SIG-M5 (cell line): Measurements from ENCODE around the gene GDPD5.

ENCODE experiments used
- DNase-seq: peaks from one replicate; lab custom pipeline; 2025; lab: John Stamatoyannopoulos, UW

Gene GDPD5

DNA sequence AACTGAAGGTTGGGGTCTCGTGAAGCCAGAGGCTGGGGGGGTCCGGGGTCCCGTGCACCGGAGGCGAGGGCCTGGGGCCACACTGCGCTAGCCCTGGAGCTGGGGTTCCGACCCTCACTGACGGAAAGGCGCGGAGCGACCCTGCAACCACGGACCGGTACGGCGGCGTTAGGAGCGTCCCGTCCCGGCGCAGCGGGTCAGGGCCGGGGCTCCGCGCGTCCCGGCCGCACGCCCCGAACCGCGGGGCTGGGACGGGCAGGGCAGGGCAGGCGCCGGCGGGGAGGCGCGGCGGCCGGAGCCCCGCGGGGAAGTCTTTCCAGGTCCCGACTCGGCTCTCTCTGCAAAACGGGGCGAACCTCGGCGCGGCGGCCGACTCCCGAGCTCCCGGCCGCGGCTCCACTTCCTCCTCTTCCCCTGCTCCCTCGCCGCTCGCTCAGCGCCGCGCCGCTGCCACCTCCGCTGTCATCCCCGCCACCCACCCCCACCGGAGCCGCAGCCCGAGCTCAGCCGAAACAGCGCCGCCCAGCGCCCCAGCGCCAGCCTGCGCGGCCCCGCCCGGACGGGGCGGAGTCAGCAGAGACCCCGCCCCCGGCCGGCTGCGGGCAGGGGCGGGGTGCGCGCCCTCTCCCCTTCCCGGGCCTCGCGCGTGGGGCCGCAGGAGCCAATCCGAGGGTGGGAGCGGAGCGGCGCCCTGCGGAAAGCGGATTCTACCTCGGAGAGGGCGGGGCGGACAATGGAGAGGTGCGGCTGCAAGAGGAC lies at the start of gene GDPD5:
TSS of gene GDPD5 (minus strand) at position 509 of the 759 bp plus-strand sequence. CDS start 48,206 bp downstream, outside the sequence.
- DNase-seq: peak; percentile 37

GRCh38 chr11:75574698-75575602 lies 49.2 kb upstream of the GDPD5 start:
- no peak for DNase-seq

DNA sequence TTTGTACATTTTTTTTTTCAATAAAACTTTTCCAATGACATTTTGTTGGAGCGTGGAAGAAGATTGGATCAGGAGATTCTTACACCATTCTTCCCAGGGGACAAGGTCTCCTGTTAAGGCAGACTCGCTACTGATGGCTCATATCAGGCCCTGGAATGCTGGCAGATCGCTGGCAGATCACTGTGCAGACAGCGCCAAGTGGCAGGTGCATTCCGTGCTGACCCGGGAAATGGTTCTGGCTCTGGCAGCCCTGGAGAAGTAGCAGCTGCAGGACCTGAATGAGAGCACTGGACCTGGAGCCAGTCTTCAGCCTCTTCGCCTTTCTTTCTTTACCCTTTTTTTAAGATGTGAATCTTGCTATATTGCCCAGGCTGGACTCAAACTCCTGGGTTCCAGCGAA lies 47.0 kb upstream of the GDPD5 start:
- DNase-seq: no peak

DNA sequence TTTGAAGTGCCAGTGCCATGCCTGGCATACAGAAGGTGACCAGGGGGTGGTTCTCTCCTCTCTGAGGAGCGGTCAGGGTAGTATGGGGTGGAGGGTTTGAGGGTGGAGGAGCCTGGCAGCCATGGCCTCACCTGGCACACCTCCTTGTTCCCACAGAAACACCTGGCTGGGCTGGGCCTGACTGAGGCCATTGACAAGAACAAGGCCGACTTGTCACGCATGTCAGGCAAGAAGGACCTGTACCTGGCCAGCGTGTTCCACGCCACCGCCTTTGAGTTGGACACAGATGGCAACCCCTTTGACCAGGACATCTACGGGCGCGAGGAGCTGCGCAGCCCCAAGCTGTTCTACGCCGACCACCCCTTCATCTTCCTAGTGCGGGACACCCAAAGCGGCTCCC lies 45.9 kb upstream of the GDPD5 start:
- DNase-seq: no peak

DNA sequence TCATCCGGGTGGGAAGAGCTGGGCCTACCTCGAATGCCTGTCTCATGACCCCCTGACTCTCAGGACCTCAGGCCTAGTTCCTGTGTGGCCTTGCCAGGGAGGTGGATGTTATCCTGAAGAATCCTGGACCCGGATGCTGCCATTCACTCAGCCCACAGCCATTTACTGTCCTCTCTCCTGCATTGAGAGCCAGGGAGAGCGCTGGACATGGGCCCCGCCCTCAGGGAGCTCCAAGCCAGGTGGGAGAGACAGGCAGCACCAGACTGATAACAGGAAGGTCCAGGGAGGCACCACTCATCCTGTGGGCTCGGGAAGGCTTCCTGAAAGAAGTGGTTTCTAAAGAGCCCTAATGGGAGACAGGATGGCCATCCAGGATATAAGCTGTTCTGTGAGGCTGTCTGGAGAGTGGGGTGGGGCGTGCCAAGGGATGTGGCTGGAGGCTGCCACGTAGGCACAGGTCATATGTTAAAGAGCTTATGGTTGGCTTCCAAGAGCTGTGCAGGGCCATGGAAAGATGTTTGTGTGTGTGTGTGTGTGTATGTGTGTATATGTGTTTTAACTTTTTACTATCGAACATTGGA lies 44.9 kb upstream of the GDPD5 start:
- no peak for DNase-seq

DNA sequence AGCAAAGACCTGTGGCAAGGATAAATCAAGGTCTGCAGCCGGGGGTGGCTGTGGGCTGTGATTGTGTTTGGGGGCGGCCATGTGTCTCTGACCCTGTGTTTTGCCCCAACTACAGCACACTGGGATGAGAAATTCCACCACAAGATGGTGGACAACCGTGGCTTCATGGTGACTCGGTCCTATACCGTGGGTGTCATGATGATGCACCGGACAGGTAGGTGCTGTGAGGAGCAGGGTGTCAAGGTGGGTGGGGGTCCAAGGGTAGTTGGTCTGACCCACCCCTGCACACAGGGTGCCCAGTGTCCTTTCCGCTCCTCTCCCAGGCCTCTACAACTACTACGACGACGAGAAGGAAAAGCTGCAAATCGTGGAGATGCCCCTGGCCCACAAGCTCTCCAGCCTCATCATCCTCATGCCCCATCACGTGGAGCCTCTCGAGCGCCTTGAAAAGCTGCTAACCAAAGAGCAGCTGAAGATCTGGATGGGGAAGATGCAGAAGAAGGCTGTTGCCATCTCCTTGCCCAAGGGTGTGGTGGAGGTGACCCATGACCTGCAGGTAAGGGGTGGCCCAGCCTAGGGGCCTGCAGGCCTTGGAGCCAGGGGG lies 43.0 kb upstream of the GDPD5 start:
- DNase-seq: no peak

GRCh38 chr11:75567971-75568370 lies 42.2 kb upstream of the GDPD5 start:
- DNase-seq: no peak

DNA sequence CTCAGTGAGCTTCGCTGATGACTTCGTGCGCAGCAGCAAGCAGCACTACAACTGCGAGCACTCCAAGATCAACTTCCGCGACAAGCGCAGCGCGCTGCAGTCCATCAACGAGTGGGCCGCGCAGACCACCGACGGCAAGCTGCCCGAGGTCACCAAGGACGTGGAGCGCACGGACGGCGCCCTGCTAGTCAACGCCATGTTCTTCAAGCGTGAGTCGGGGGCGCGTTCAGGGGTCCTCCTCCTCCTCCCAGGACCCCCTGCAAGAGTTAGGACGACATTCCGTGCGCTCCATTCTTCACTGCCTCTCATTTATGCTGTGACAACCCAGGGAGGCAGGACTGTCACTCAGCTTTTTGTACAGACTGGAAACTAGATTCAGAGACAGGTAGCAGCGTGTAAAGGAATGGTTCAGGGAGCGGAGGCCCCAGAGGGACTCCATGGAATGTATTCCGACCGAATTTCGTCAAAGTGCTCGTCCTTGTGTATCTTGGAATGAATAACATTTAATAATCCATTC lies 41.1 kb upstream of the GDPD5 start:
- no peak for DNase-seq

DNA sequence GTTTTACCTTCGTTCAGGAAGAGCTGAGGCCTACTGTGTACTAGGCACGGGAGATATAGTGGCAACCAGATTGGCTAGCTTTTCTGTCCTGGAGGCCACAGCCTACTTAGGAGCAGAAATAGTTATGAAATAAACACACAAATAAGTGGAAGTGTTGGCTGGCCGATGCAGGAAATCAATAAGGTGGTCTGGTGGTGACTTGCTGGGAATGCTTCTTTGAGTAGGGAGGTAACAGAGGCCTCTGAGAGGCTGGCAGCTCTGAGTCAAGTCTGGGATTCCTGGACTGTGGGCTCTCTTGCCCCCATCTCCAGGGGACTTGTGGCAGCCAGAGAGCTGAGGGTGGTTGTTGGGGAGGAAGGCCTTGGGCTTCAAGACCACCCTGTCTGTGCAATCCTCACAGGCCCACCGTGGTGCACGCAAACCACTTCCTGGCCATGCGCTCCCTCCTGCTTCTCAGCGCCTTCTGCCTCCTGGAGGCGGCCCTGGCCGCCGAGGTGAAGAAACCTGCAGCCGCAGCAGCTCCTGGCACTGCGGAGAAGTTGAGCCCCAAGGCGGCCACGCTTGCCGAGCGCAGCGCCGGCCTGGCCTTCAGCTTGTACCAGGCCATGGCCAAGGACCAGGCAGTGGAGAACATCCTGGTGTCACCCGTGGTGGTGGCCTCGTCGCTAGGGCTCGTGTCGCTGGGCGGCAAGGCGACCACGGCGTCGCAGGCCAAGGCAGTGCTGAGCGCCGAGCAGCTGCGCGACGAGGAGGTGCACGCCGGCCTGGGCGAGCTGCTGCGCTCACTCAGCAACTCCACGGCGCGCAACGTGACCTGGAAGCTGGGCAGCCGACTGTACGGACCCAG lies 40.4 kb upstream of the GDPD5 start:
- no peak for DNase-seq

GRCh38 chr11:75565221-75565814 lies 39.6 kb upstream of the GDPD5 start:
- no peak for DNase-seq

DNA sequence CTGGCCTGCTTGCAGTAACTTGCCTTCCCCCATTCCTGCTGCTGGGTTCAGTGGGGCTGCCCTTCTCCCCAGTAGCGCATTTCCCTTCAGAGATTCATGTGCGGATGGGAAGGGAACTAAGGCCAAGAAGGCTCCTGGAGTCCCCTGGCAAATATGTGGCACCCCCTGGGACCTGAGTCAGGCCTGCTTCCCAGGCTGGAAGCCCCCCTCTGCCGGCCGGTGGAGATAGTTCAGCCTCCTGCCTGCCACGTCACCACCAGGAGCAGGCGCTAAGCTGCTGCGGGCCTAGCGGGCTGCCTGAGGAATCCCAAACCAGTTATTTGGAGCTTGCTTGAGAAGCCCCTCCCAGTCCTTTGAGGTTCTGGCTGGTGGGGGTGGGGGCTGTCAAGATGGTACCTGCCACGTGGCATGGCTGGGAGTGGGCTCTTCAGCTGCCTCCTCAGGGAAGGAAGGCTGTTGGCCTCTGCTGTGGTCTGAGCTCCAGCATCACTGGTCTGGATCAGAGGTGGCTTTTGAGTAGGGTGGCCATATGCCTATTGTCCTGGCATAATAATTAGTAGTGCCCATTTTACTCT lies 38.3 kb upstream of the GDPD5 start:
- DNase-seq: no peak

GRCh38 chr11:75563501-75563977 lies 37.8 kb upstream of the GDPD5 start:
- DNase-seq: no peak

DNA sequence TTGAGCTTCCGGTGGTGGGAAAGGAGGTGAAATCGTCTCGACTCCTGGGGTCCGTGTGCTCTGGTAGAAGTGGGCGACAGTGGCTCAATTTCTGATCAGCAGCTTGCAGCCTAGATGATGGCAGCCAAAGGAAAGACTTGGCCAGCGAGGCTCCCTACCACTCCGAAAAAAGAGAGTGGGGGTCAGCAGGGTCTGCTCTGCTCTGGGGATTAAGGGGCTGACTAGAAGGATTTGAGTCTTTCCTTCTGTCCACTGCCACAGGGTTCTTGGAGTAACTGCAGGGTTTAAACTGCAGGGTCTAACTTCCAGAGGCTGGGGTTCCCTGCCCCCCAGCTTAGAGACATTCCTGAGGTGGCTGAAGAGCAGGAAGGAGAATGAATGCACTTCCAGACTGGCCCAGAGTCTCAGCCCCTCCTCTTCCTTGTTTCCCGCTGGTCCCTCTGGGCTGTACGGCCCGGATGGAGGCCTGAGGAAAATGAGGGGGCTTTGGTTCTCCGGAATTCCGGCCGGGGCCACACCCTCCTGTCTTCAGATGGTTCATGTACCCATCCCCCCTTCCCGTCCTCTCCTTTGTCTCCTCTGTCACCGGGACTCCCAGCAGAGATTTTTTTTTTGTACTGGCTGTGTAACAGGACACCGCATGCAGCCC lies 37.2 kb upstream of the GDPD5 start:
- DNase-seq: no peak

DNA sequence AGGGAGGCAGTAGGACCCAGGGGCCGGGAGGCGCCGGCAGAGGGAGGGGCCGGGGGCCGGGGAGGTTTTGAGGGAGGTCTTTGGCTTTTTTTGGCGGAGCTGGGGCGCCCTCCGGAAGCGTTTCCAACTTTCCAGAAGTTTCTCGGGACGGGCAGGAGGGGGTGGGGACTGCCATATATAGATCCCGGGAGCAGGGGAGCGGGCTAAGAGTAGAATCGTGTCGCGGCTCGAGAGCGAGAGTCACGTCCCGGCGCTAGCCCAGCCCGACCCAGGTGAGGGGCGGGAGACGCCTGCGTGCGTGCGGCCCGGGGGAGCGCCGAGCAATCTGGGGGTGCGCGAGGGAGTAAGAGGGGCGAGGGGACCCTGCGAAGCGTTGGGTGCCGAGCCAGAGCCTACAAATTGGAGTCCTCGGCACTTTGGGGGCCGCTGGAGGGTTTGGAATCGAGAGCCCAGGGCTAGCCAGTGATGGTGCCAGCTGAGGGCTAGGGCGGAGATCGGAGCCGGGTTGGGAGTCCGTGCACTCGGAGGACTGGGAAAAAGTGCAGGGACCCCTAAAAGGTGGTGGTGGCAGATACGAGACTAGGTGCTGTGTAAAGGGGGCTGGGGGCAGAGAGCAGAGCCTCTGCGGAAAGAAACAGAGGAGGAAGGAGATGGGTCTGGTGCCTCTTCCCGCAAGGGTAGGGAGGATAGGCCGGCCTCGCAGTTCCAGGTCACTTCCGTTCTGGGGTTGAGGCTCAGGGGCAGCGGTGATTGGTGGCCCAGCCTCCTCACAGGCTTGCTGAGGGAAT lies 36.5 kb upstream of the GDPD5 start, which contains the start of gene SERPINH1:
TSS of gene SERPINH1 (plus strand) at position 206 of the 788 bp plus-strand sequence. CDS start 4,097 bp downstream, outside the sequence.
- peak; percentile 26 for DNase-seq

DNA sequence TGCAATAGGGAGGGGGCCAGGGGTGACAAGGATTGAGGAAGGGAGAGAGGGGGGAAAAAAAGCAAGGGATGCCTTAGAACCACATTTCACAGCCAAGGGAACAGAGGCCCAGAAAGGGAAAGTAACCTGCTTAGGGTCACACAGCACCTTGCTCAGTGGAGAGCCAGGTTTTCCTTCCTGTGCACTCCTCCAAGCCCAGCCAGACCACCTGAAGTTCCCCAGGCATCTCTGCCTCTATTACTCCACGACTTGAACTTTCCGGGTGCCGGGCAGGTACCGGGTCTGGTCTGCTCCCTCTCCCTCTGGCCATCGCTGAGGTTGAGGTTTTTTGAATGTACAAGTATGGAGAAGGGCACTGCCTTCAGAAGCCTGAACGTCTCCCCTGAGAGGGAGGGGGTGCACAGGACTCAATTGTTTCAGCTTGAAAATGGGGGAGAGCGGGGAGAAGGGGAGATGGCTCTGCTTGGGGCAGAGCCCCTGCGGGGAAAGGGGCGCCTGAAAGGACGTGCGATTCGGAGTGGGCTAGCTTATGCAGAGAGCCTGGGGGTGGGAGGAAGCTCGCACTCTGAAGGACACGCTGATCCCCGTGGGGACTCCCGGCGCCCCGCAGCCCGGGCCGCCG lies 35.8 kb upstream of the GDPD5 start:
- DNase-seq: no peak

GRCh38 chr11:75560644-75561043 lies 34.9 kb upstream of the GDPD5 start:
- DNase-seq: no peak

DNA sequence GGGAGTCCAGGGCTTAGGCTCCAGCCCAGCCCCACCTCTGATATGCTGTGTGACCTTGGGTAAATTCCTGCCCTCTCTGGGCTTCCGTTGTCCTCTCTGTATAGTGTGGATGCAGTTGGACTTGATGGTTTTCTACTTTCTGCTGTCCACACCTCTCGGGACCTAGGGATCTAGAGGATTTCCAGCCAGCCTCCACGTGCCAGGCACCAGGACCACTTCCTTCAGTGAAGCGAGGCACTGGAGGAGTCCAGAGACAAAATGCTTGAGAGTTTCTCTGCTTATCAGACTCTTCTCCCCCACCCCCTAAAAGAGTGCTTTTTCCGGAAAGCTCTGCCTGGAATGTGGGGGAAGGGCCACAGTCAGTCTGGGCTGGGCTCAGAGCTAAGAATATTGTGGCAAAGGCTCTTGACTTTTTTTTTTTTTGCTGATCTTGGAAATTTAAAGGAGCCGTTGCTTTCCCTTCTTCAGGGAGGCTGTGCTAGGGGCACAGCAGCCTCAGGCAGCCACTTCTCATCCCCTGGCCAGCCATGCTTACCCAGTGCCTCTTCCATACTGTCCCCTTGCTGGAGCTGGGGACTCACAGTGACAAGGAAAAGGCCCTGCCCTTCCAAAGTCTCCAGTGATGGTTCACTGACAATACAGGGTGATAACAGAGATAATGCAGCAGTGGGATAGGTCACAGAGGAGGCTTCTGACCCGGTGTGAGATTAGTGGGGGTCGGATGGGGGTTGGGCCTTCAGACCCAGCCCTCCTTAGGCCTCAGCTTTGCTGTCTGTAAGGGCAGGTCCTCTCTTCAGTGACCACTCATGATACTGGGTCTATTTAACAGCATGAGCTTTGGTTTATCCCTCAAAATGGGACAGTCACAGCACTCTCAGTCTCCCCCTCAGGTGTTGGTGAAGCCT lies 33.5 kb upstream of the GDPD5 start:
- DNase-seq: no peak
